NK-92 treated with Interleukin-12 subunit alpha and Interleukin-12 subunit beta, amount 100 ng/mL, for 24 hours (cell line): Measurements from ENCODE around the gene MN1.

Experiments
- DNase-seq: peaks from one replicate; lab custom pipeline; 2025; lab: John Stamatoyannopoulos, UW

MN1 gene

DNA sequence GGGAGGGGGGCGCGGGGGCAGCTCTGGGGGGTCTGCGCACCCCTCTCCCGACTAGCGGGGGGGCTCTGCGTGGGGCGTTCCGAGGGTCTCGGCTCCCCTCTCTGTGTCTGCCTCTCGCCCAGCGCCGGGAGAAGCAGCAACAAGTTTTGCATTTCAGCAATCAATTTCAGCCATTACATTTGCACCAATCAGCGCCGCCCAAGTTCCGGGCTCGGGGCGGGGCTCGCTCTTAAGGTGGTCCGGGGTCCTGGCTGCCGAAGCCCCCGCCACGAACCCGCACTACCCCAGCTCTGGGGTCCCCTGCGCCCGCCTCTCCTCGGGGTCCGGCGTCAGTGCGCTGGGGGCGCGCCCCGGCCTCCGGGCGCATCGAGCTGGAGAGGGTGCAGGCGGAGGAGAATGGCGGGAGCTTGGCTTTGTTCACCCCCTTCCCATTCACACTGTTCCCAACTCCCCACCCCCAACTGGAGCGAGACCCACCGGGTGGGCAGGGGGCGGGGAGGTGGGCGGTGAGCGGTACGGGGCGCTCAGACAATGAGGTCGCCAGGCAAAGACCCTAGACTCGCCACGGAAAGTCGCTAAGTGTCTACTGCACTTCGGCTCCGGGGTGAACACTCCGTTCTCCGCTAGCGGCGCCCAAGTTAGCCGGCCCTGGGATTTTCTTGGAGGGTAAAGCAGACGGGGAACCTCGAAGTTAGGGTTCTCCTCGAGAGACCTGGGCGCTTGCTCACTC, at the start of gene MN1:
MN1 (minus strand) TSS at position 141 of the 730 bp plus-strand sequence. CDS start 1,213 bp downstream, outside the sequence.
- no peak for DNase-seq

DNA sequence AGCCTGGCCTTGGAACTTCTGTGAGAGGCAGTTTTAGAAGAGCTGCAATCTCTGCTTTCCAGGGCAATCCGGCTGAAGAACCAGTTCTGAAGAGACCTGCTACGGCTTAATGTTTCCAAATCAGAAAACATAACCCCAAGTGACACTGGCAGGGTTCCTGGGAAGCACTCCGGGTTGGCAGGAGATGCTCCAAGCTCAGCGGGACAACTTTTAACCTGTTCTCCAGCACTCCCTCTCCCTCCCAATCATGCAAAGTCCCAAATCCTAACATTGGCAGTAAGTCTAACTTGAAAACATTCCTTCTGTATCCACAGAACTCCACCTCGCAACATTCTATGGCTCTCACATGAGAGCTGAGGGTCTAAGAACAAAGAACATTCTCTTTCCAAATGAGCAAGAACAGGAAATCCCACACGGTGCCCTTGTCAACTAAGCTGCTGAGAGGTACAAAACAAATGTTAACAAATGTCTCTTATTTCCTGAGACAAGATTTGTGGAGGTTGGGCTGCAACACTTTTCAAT, 48.5 kb upstream of the MN1 start:
- DNase-seq, result no peak

DNA sequence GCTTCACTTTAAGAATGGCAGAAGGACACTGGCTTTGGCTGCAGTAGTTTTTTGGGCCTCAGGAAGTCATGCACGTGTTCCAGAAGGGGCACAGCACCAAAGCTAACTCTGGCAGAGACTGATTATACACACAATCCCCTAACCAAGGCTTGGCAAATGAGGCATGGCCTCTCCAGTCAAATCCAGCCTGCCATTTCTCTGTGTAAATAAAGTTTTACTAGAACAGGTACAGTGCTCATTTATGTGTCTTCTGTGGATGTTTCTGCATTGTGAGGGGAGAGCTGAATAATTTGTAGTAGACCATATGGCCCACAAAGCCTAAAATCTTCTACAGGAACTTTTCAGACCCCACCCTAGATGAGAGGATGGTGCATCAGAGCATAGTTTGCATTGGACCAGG, 46.4 kb upstream of the MN1 start:
- DNase-seq, result no peak

- no peak for DNase-seq
Measured at GRCh38 chr22:27846910-27847309, 45.4 kb upstream of the MN1 start.

- DNase-seq, result no peak
Measured at GRCh38 chr22:27846248-27846757, 44.7 kb upstream of the MN1 start.

- no peak for DNase-seq
Measured at GRCh38 chr22:27845644-27846043, 44.1 kb upstream of the MN1 start.

GRCh38 chr22:27844656-27845591, 43.4 kb upstream of the MN1 start:
- no peak for DNase-seq

- no peak for DNase-seq
Measured at GRCh38 chr22:27844256-27844655, 42.7 kb upstream of the MN1 start.

- DNase-seq, result no peak
Measured at GRCh38 chr22:27843441-27843840, 41.9 kb upstream of the MN1 start.

DNA sequence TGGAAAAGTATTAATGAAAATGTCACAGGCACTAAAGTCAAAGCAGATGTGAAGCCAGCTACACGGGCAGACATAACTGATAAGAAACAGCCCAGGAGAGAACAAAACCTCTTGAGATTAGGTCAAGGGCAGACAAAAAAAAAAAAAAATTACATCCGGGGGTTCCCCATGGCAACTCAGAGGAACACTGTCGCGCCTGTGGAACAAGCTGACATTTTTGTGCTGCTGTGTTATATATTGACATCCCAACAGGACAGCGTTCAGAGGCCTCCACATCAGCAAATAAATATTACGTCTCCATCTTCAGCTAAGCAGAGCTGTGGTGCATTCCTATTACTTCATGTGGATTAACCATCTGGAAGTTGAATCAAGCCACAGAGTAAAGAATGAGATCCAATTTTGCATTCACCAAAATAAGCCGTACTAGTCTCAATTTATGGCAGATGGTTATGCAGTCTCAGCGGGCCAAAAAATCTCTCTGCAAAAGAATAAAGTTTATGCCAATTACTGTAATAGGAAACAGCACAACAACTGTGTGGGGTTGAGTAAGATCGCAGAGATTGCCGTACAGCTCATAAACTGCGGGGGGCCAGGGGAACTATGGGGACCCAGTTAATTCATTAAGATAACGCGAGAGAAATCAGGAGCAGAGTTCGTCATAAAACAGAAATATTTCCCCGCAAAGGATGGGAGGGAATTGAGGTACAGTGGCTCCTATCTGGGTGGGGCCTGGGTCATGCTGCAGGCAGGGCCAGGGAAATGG, 41.3 kb upstream of the MN1 start:
- DNase-seq, result no peak

- DNase-seq, result no peak
Measured at GRCh38 chr22:27842201-27842600, 40.6 kb upstream of the MN1 start.

GRCh38 chr22:27840436-27840835, 38.9 kb upstream of the MN1 start:
- no peak for DNase-seq

DNA sequence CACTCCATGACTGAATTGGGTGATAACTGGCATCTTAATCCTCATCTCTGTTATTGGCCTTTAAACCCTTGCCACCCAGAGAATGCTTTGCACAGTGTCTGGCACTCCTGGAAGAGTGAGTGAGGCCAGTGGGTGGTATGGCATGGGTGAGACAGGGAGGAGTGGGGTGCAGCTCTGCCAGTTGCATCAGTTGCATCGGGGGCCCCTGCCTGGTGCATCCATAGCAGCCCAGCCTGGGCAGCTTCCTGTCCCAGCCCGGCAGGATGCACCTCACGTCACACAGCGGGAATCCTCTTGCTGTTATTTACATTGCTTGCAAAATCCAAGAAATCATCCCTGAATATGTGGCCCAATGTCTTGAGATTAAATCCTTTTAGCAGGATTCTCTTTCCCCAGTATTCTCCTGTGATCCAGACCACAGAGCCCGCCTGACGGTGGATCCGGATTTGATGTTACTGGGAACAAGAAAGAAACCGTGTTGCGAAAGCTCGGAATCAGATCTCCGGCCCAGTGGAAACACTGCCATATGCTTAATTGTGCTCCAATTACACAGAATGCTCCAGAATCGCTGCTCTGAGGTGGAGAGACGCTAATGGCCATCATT, 37.6 kb upstream of the MN1 start:
- DNase-seq, result no peak

DNA sequence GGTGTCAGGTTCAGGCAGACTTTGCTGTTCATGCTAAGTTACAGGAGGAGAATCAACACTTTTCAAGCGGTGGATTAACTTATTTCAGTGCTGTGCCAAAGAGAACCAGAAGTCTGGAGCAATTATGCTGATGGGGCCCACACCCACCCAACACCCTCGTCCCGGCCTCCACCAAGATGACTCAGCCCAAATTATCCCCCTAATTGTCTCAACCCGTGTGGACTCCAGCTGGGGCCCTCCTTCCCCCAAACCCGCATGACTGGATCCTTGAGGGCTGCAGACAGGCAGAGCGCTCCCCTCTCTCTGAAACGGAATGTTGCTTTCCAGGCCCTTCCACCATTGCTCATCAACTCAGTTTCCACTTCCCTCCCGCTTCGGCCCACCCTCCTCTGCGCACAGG, 34.6 kb upstream of the MN1 start:
- DNase-seq, result no peak

GRCh38 chr22:27835446-27835845, 33.9 kb upstream of the MN1 start:
- DNase-seq, result no peak

- DNase-seq, result no peak
Measured at GRCh38 chr22:27834364-27835185, 33.0 kb upstream of the MN1 start.

- no peak for DNase-seq
Measured at GRCh38 chr22:27833803-27834202, 32.2 kb upstream of the MN1 start.

GRCh38 chr22:27832606-27833005, 31.1 kb upstream of the MN1 start:
- DNase-seq, result no peak

GRCh38 chr22:27829620-27830019, 28.1 kb upstream of the MN1 start:
- no peak for DNase-seq
